GM12892 (cell line): Measurements from ENCODE around the gene EXOC7.

Experiments used
- POLR2A ChIP-seq: IDR thresholded peaks from 2 replicates; pipeline ENCODE4 v1.6.1; 2011; ENCODE audit warnings: low read depth, low read length, control low read depth
- POLR2AphosphoS5 ChIP-seq: IDR thresholded peaks from 2 replicates; pipeline ENCODE4 v1.6.1; 2011; ENCODE audit warnings: low read depth, low read length, control low read depth
- TAF1 ChIP-seq: IDR thresholded peaks from 2 replicates; pipeline ENCODE4 v1.6.1; 2011; ENCODE audit warnings: low read depth, mild to moderate bottlenecking, control low read depth, low read length, borderline replicate concordance

DNA sequence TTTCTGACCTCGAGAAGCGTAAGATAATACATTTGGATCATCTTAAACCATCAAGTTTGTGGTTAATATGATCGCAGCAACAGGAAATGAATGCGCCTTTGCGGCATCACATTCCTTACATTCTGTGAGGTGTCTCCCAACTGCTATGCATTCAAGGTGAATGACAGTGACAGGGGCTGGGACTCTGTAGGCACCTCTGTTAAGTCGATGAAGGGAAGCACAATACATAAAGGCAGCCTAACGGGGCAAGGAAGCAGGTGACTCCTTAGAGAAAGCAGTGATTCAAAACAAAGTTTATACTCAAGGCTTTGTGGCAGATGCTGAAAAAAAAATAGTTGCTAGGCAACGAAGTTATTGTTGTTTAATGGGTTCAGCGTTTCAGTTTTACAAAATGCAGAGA is 54.9 kb downstream of the EXOC7 start:
- no peak for TF ChIP-seq TAF1
- TF ChIP-seq POLR2AphosphoS5 = no peak
- TF ChIP-seq POLR2A = no peak
